Fibroblast of pulmonary artery (primary cell): ENCODE data around the gene ILF3.

ENCODE experiments used
- DNase-seq: peaks from one replicate; pipeline ENCODE4 v3.0.0-alpha.2; 2010; ENCODE audit warnings: low read depth
- H3K4me3 ChIP-seq: replicated peaks from 2 replicates; pipeline ENCODE4 v1.5.1; 2011; ENCODE audit warnings: low read depth, mild to moderate bottlenecking, control low read depth, low read length, moderate library complexity
- CTCF ChIP-seq: IDR thresholded peaks from 2 replicates; pipeline ENCODE4 v1.5.1; 2011; ENCODE audit warnings: mild to moderate bottlenecking, control low read depth, low read length, inconsistent platforms; ENCODE audit errors: missing control alignments

Gene ILF3

GRCh38 chr19:10699650-10700335 is 45.6 kb downstream of the ILF3 start:
- peak; percentile 61 for TF ChIP-seq CTCF
- DNase-seq: peak; percentile 76

DNA sequence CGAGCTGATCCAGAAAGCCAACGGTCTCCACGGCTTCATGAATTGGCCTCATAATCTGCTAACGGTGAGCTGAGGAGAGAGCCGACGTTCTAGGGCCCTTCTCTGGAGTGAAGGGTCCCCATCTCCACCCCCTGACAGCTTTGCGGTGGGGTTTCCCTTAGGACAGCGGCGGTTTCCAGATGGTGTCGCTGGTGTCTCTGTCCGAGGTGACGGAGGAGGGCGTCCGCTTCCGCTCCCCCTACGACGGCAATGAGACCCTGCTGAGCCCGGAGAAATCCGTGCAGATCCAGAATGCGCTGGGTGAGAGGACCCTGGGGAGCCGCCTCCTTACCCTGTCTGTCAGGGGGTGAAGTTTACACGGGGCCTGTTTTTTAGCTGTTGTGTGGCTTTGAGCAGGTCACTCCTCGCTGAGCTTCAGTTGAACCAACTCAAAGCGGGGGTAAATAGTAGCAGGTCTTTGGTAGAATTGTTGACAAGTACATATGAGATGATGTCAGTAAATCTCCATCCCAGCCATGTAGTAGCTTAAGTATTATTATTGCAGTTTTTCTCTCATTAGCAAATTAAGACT is 47.9 kb downstream of the ILF3 start:
- no peak for TF ChIP-seq CTCF
- DNase-seq: no peak
- peak overlapping the region; percentile 92 for H3K4me3 ChIP-seq

More at GRCh38 chr19:10699650-10700335, 45.6 kb downstream of the ILF3 start:
- H3K4me3 ChIP-seq: no peak overlapping the region

DNA sequence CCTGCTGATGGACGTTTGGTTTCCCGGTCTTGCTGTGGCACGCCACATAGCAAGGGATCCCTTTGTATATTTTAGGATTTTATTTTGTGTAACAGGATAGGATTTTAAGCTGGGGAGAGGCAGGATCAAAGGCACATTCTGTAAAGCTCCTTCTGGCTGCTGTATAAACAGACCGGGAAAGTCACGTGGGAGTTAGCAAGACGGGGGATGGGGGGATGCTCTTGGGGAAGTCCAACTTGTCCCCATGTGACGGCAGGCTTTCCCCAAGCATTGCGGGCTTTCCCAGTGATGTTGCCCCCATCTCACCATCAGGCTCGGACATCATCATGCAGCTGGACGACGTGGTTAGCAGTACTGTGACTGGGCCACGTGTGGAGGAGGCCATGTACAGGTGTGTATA is 52.8 kb downstream of the ILF3 start:
- no peak overlapping the region for H3K4me3 ChIP-seq
- no peak for DNase-seq
- TF ChIP-seq CTCF: no peak

GRCh38 chr19:10707440-10707839 is 53.3 kb downstream of the ILF3 start:
- no peak for DNase-seq
- H3K4me3 ChIP-seq: no peak overlapping the region
- TF ChIP-seq CTCF: no peak

DNA sequence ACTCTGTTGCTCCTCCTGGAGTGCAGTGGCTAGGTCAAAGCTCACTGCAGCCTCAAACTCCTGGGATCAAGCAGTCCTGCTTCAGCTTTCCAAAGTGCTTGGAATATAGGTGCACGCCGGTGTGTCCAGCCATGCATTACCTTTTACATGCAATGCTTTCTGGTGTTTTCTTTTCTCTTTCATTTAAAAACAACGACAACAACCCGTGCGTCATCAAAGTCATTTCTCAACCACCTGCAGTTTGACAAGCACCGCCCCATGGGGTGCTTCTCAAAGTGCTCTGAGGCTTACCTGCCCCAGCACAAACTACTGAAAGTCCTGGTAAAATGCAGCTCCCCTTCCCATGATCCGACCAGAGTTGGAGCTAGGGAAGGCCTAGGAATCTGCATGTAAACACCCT is 54.1 kb downstream of the ILF3 start:
- no peak for TF ChIP-seq CTCF
- H3K4me3 ChIP-seq: no peak overlapping the region

DNA sequence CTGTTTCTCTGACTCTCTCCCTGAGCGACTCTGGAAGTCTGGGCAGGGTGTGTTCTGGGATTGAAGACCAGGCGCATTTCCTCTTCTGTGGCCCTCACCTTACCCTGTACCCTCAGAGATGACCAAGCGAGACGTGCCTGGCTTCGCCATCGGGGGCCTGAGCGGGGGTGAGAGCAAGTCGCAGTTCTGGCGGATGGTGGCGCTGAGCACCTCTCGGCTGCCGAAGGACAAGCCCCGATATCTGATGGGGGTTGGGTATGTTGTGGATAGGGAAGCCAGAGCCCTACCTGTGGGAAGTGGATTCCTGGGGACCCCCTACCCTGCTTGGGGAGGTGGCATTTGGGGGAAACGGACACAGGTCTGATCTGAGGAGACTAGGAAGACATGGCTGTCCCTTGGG is 57.9 kb downstream of the ILF3 start:
- DNase-seq: no peak
- no peak for TF ChIP-seq CTCF
- H3K4me3 ChIP-seq: no peak overlapping the region

More for the DNA sequence above, 54.1 kb downstream of the ILF3 start:
- no peak for DNase-seq

GRCh38 chr19:10712754-10713153 is 58.6 kb downstream of the ILF3 start:
- no peak overlapping the region for H3K4me3 ChIP-seq
- no peak for DNase-seq
- no peak for TF ChIP-seq CTCF
